Measurements from ENCODE around the gene ZC3H18.

The ZC3H18 gene

DNA sequence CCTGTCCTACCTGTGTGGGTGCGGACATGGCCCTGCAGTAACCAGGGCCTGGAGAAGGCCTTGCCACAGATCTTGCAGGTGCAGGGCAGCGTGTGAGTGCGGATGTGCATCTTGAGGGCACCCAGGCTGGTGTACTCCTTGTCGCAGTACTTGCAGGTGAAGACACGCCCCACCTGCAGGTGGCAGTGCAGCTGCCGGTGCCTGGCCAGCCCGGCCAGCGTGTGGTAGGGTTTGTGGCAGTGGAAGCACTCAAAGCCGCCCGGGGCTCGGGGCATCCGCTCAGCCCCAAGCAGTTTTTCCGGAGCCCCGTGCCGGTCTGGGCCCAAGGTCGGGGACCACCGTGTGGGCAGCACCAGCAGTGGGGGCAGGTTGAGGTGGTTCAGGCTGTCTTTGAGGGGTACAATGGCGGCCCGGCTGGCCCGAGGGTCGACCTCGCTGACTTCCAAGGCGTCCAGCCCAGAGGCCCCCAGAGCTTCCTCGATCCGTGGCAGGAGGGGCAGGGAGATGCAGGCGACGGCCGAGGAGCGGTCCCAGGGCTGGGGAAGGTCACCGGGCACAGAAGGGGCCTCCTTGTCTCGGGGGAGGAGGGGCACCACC, 111.0 kb downstream of the ZC3H18 start:
- Mint-ChIP-seq H3K27ac (peak overlapping the region; percentile 99), H3K27me3 (no peaks in the 10 kb centered on the region), H3K4me1 (peaks cover 23 to 52% of the 10 kb centered on the region in 2 donors), H3K9me3 (no peaks in the 10 kb centered on the region), H3K36me3 (peaks cover 0 to 13% of the 10 kb centered on the region in 2 donors), H3K4me3 (peak overlapping the region; percentile 62 to 80)
- DNase-seq (no peak), ATAC-seq (replicated peaks) (peak; percentile 25 to 40)
